HepG2 (cell line): ENCODE results near the gene SENP5. TPM values are rescaled to one million over a fixed set of nuclear protein-coding genes. Genes with fewer than 3 reads are reported as not detected.
A peak's percentile ranks its signal among the peaks of the same experiment; 100 is the strongest.

Experiments
- BRD4 ChIP-seq: sonication (generic); formaldehyde crosslinking; IDR thresholded peaks from 2 replicates; pipeline ENCODE4 v1.4.0; 2020; ENCODE audit warnings: missing genetic modification reagents
- DMAP1 ChIP-seq: IDR thresholded peaks from 2 replicates; pipeline ENCODE4 v1.6.1; 2016
- ETV5 ChIP-seq: IDR thresholded peaks from 2 replicates; pipeline ENCODE4 v1.6.1; 2018; ENCODE audit warnings: missing biosample characterization, missing genetic modification reagents, inconsistent platforms, borderline replicate concordance
- ISL2 ChIP-seq: sonication (generic); formaldehyde crosslinking; IDR thresholded peaks from 2 replicates; pipeline ENCODE4 v1.5.0; 2020; ENCODE audit warnings: missing genetic modification reagents
- JUN ChIP-seq: sonication (generic); formaldehyde crosslinking; IDR thresholded peaks from 2 replicates; pipeline ENCODE4 v1.4.0; 2020; ENCODE audit warnings: mild to moderate bottlenecking, missing genetic modification reagents
- RERE ChIP-seq: IDR thresholded peaks from 2 replicates; pipeline ENCODE4 v1.6.1; 2016; ENCODE audit warnings: low read depth, missing genetic modification reagents, missing compliant biosample characterization
- RFX1 ChIP-seq: fragments of 450-650 bp; IDR thresholded peaks from 2 replicates; pipeline ENCODE4 v1.6.1; 2017
- SMAD1 ChIP-seq: sonication (generic); formaldehyde crosslinking; IDR thresholded peaks from 2 replicates; pipeline ENCODE4 v1.4.0; 2020; ENCODE audit warnings: missing genetic modification reagents, low read depth, mild to moderate bottlenecking, borderline replicate concordance
- SNRNP70 ChIP-seq: fragments of 200-400 bp; formaldehyde crosslinking; IDR thresholded peaks from 2 replicates; pipeline ENCODE4 v1.6.1; 2017; ENCODE audit warnings: mild to moderate bottlenecking, low read depth, low read length, moderate library complexity
- TFE3 ChIP-seq: IDR thresholded peaks from 2 replicates; pipeline ENCODE4 v1.6.1; 2016
- U2AF2 ChIP-seq: fragments of 200-400 bp; formaldehyde crosslinking; IDR thresholded peaks from 2 replicates; pipeline ENCODE4 v1.6.1; 2017; ENCODE audit warnings: low read depth, mild to moderate bottlenecking, low read length
- ZFP82 ChIP-seq: sonication (generic); formaldehyde crosslinking; IDR thresholded peaks from 2 replicates; pipeline ENCODE4 v1.5.1; 2020; ENCODE audit warnings: mild to moderate bottlenecking, missing genetic modification reagents, borderline replicate concordance
- ZNF276 ChIP-seq: sonication (generic); formaldehyde crosslinking; IDR thresholded peaks from 2 replicates; pipeline ENCODE4 v1.4.0; 2020; ENCODE audit warnings: mild to moderate bottlenecking, low read depth, missing genetic modification reagents
- ZNF317 ChIP-seq: sonication (generic); formaldehyde crosslinking; IDR thresholded peaks from 2 replicates; pipeline ENCODE4 v1.5.0; 2020; ENCODE audit warnings: mild to moderate bottlenecking, missing genetic modification reagents
- ZNF326 ChIP-seq: sonication (generic); formaldehyde crosslinking; IDR thresholded peaks from 2 replicates; pipeline ENCODE4 v1.4.0; 2020; ENCODE audit warnings: missing genetic modification reagents, borderline replicate concordance
- ZNF460 ChIP-seq: sonication (generic); formaldehyde crosslinking; IDR thresholded peaks from 2 replicates; pipeline ENCODE4 v1.5.1; 2020; ENCODE audit warnings: missing genetic modification reagents, mild to moderate bottlenecking, borderline replicate concordance
- polyA plus RNA-seq, 8 experiments: library from polyadenylated mRNA; depleted of rRNA in 3 of 8; stranded (reverse) in 7 of 8; unstranded in 1 of 8; fragments of >200 nt; fragmentation: Illumina TruSeq in 4 of 8; extraction: Trizol in 4 of 8; gene quantifications; 2 replicates each; pipeline versions ENCODE4 v1.2.1 to v1.2.3, GENCODE V29; 2011 to 2016; ENCODE audit warnings: low read depth in 4 of 8, missing spikeins in 1 of 8, mixed read lengths in 1 of 8; ENCODE audit not compliant: insufficient read depth in 1 of 8
- total RNA-seq, 5 experiments: library from RNA; depleted of rRNA; stranded (reverse); fragments of >200 nt; fragmentation: Illumina TruSeq; extraction: Trizol; gene quantifications; 2 replicates each; pipeline ENCODE4 v1.2.3, GENCODE V29; 2016; ENCODE audit warnings: low read depth in 1 of 5
- TF ChIP-seq, protein P1 (sequence below): sonication (generic); formaldehyde crosslinking; IDR thresholded peaks from 2 replicates; pipeline ENCODE4 v1.9.0; 2022; ENCODE audit warnings: missing genetic modification reagents, mild to moderate bottlenecking, borderline replicate concordance

Gene SENP5
- total and polyA plus RNA-seq, 2 of the 13 experiments (the other 11 are each of a cell fraction or from before 2014, with no cell fraction given) = 17.6 to 30.9 TPM

GRCh38 chr3:196867507-196868296 lies at the start of gene SENP5 (continued):
- TF ChIP-seq ETV5 (CRISPR knock-in tag) (peak; percentile 68), ZFP82 (CRISPR knock-in tag) (no peak; the same call in 1 of the 2 replicates), ZNF326 (CRISPR knock-in tag) (no peak), DMAP1 (CRISPR knock-in tag) (no peak; the same call in 1 of the 2 replicates), ZNF276 (CRISPR knock-in tag) (no peak), ZNF460 (no peak), SNRNP70 (no peak), SMAD1 (no peak), JUN (no peak), ZNF317 (no peak), TFE3 (CRISPR knock-in tag) (no peak), U2AF2 (no peak), RERE (CRISPR knock-in tag) (no peak), RFX1 (no peak), BRD4 (CRISPR knock-in tag) (no peak), ISL2 (CRISPR knock-in tag) (no peak)
- TF ChIP-seq, protein P1, sequence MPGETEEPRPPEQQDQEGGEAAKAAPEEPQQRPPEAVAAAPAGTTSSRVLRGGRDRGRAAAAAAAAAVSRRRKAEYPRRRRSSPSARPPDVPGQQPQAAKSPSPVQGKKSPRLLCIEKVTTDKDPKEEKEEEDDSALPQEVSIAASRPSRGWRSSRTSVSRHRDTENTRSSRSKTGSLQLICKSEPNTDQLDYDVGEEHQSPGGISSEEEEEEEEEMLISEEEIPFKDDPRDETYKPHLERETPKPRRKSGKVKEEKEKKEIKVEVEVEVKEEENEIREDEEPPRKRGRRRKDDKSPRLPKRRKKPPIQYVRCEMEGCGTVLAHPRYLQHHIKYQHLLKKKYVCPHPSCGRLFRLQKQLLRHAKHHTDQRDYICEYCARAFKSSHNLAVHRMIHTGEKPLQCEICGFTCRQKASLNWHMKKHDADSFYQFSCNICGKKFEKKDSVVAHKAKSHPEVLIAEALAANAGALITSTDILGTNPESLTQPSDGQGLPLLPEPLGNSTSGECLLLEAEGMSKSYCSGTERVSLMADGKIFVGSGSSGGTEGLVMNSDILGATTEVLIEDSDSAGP (CRISPR knock-in tag) = peak; percentile 74
